Vagina (tissue), 2 donors: ENCODE data around the gene BORCS6.

ENCODE experiments used
- POLR2A ChIP-seq, 2 donors: fragments of 450-650 bp; IDR thresholded peaks; one replicate each; pipeline ENCODE4 v1.6.1; 2017; ENCODE audit warnings: antibody characterized with exemption in 2 of 2, mild to moderate bottlenecking in 2 of 2, moderate library complexity in 2 of 2
- TF ChIP-seq, protein P1 (sequence below), 3 experiments: fragments of 450-650 bp in 2 of 3; fragments of 200-600 bp in 1 of 3; sonication (generic) in 1 of 3; IDR thresholded peaks; one replicate each; pipeline ENCODE4 v1.5.1; 2017 to 2019; ENCODE audit warnings: antibody characterized with exemption in 3 of 3, mild to moderate bottlenecking in 2 of 3, moderate library complexity in 2 of 3

- TF ChIP-seq, protein P1, sequence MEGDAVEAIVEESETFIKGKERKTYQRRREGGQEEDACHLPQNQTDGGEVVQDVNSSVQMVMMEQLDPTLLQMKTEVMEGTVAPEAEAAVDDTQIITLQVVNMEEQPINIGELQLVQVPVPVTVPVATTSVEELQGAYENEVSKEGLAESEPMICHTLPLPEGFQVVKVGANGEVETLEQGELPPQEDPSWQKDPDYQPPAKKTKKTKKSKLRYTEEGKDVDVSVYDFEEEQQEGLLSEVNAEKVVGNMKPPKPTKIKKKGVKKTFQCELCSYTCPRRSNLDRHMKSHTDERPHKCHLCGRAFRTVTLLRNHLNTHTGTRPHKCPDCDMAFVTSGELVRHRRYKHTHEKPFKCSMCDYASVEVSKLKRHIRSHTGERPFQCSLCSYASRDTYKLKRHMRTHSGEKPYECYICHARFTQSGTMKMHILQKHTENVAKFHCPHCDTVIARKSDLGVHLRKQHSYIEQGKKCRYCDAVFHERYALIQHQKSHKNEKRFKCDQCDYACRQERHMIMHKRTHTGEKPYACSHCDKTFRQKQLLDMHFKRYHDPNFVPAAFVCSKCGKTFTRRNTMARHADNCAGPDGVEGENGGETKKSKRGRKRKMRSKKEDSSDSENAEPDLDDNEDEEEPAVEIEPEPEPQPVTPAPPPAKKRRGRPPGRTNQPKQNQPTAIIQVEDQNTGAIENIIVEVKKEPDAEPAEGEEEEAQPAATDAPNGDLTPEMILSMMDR (IDR thresholded peaks at IDR 0.05), result no peak
- TF ChIP-seq POLR2A (IDR thresholded peaks at IDR 0.05), result no peak
Observed at GRCh38 chr17:8225813-8226535, 36.0 kb upstream of the BORCS6 start.
